ENCODE data around the gene PAQR7. TPM values are rescaled to one million over a fixed set of nuclear protein-coding genes. Genes with fewer than 3 reads are reported as not detected.

Gene PAQR7
- total RNA-seq, 1 donor from 2014 or later, result 24.0 TPM

GRCh38 chr1:25885602-25886001, 10.1 kb upstream of the PAQR7 start:
- Mint-ChIP-seq H3K27ac (no peak overlapping the region), H3K36me3 (peaks cover 14% of the 10 kb centered on the region), H3K4me1 (peaks cover 23% of the 10 kb centered on the region), H3K27me3 (ENCODE audit: low read depth) (no peaks in the 10 kb centered on the region), H3K4me3 (no peak overlapping the region), H3K9me3 (no peaks in the 10 kb centered on the region)
- no peak for TF ChIP-seq CTCF (IDR thresholded peaks at IDR 0.05; ENCODE audit: unreplicated experiment)
- no peak for DNase-seq (ENCODE audit: low spot score in 2 of 2, unreplicated experiment in 2 of 2)

- Mint-ChIP-seq H3K4me1 (peaks cover 29% of the 10 kb centered on the region), H3K36me3 (peaks cover 6% of the 10 kb centered on the region), H3K9me3 (no peaks in the 10 kb centered on the region), H3K27me3 (ENCODE audit: low read depth) (no peaks in the 10 kb centered on the region), H3K27ac (no peak overlapping the region), H3K4me3 (no peak overlapping the region)
- no peak for TF ChIP-seq CTCF (IDR thresholded peaks at IDR 0.05; ENCODE audit: unreplicated experiment)
- DNase-seq (ENCODE audit: low spot score in 2 of 2, unreplicated experiment in 2 of 2), result no peak
These were observed 5.8 kb upstream of the PAQR7 start for GRCh38 chr1:25881266-25881665.

GRCh38 chr1:25880518-25880917, 5.0 kb upstream of the PAQR7 start:
- TF ChIP-seq CTCF (IDR thresholded peaks at IDR 0.05; ENCODE audit: unreplicated experiment), result no peak
- H3K4me1 Mint-ChIP-seq, result peaks cover 33% of the 10 kb centered on the region

GRCh38 chr1:25879675-25880074, 4.2 kb upstream of the PAQR7 start:
- Mint-ChIP-seq H3K4me1 (peaks cover 37% of the 10 kb centered on the region), H3K27me3 (ENCODE audit: low read depth) (no peaks in the 10 kb centered on the region), H3K4me3 (no peak overlapping the region), H3K27ac (peak overlapping the region; percentile 79), H3K9me3 (no peaks in the 10 kb centered on the region), H3K36me3 (peaks cover 2% of the 10 kb centered on the region)
- no peak for TF ChIP-seq CTCF (IDR thresholded peaks at IDR 0.05; ENCODE audit: unreplicated experiment)
- DNase-seq (ENCODE audit: low spot score in 2 of 2, unreplicated experiment in 2 of 2), result no peak

More at GRCh38 chr1:25880518-25880917, 5.0 kb upstream of the PAQR7 start:
- Mint-ChIP-seq H3K36me3 (peaks cover 6% of the 10 kb centered on the region), H3K27me3 (ENCODE audit: low read depth) (no peaks in the 10 kb centered on the region), H3K27ac (no peak overlapping the region), H3K4me3 (no peak overlapping the region), H3K9me3 (no peaks in the 10 kb centered on the region)
- no peak for DNase-seq (ENCODE audit: low spot score in 2 of 2, unreplicated experiment in 2 of 2)

- no peaks in the 10 kb centered on the region for H3K9me3 Mint-ChIP-seq
- no peaks in the 10 kb centered on the region for H3K27me3 Mint-ChIP-seq (ENCODE audit: low read depth)
- no peak overlapping the region for H3K4me3 Mint-ChIP-seq
- H3K36me3 Mint-ChIP-seq, result no peaks in the 10 kb centered on the region
- H3K27ac Mint-ChIP-seq, result peak overlapping the region; percentile 79
- DNase-seq (ENCODE audit: low spot score in 2 of 2, unreplicated experiment in 2 of 2), result no peak
- peaks cover 40% of the 10 kb centered on the region for H3K4me1 Mint-ChIP-seq
- TF ChIP-seq CTCF (IDR thresholded peaks at IDR 0.05; ENCODE audit: unreplicated experiment), result no peak
These were observed 3.2 kb upstream of the PAQR7 start for GRCh38 chr1:25878690-25879089.

GRCh38 chr1:25877155-25877554, 1.6 kb upstream of the PAQR7 start:
- H3K27ac Mint-ChIP-seq, result peak overlapping the region; percentile 76
- no peaks in the 10 kb centered on the region for H3K36me3 Mint-ChIP-seq
- peaks cover 49% of the 10 kb centered on the region for H3K4me1 Mint-ChIP-seq
- no peak for DNase-seq (ENCODE audit: low spot score in 2 of 2, unreplicated experiment in 2 of 2)
- no peaks in the 10 kb centered on the region for H3K27me3 Mint-ChIP-seq (ENCODE audit: low read depth)
- no peaks in the 10 kb centered on the region for H3K9me3 Mint-ChIP-seq
- no peak overlapping the region for H3K4me3 Mint-ChIP-seq
- no peak for TF ChIP-seq CTCF (IDR thresholded peaks at IDR 0.05; ENCODE audit: unreplicated experiment)

Measured in mesothelial cell of epicardium (in vitro differentiated cells).